Cardiac fibroblast (primary cell): ENCODE measurements around the gene CCDC169.
"Not testable (repeated sequence)": the region's sequence is repeated elsewhere in the genome, so short reads cannot be mapped to it uniquely, and the experiment has no call there.

Source experiments
- DNase-seq, 2 donors: peaks; one replicate each; pipeline versions ENCODE4 v3.0.0 to v3.0.0-alpha.2; 2010; ENCODE audit warnings: low read depth in 2 of 2
- H3K4me3 ChIP-seq, 2 donors: replicated peaks in 1 of 2; 1 replicate in 1 of 2; 2 replicates in 1 of 2; pipeline ENCODE4 v1.5.1; 2011; ENCODE audit warnings: low read depth in 2 of 2, low read length in 2 of 2, mild to moderate bottlenecking in 2 of 2, moderate library complexity in 1 of 2
- TF ChIP-seq, protein P1 (sequence below): IDR thresholded peaks from one replicate; pipeline ENCODE4 v1.5.1; 2011; ENCODE audit warnings: low read depth, mild to moderate bottlenecking, low read length, inconsistent platforms

CCDC169 gene

DNA sequence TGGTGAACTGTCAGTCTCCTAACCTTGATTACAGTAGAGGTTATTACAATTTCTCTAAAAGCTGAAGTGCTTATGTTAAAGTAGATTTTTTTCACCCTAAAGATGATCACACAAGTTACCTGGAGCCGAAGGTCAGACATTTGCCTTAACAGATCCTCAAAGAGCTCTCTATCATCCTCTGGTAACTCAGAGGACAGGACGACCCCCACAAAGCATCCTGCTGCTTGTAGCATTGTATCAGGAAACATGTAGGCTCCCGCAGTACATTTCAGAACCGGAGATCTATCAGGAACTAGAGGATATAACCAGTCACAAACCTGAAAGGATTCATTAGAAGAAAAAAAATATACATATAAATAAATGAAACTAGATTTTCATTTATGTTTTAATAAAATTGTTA is 33.7 kb upstream of the CCDC169 start:
- DNase-seq: no peak
- TF ChIP-seq, protein P1, sequence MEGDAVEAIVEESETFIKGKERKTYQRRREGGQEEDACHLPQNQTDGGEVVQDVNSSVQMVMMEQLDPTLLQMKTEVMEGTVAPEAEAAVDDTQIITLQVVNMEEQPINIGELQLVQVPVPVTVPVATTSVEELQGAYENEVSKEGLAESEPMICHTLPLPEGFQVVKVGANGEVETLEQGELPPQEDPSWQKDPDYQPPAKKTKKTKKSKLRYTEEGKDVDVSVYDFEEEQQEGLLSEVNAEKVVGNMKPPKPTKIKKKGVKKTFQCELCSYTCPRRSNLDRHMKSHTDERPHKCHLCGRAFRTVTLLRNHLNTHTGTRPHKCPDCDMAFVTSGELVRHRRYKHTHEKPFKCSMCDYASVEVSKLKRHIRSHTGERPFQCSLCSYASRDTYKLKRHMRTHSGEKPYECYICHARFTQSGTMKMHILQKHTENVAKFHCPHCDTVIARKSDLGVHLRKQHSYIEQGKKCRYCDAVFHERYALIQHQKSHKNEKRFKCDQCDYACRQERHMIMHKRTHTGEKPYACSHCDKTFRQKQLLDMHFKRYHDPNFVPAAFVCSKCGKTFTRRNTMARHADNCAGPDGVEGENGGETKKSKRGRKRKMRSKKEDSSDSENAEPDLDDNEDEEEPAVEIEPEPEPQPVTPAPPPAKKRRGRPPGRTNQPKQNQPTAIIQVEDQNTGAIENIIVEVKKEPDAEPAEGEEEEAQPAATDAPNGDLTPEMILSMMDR: no peak

GRCh38 chr13:36329361-36329760 is 31.7 kb upstream of the CCDC169 start:
- no peak overlapping the region for H3K4me3 ChIP-seq
- DNase-seq: peak; percentile 47 to 71
- TF ChIP-seq, protein P1: no peak

More for the DNA sequence above, 33.7 kb upstream of the CCDC169 start:
- H3K4me3 ChIP-seq: no peak overlapping the region

GRCh38 chr13:36328821-36329220 is 31.2 kb upstream of the CCDC169 start:
- DNase-seq: no peak
- TF ChIP-seq, protein P1: no peak
- H3K4me3 ChIP-seq: no peak overlapping the region

GRCh38 chr13:36325912-36326311 is 28.3 kb upstream of the CCDC169 start:
- DNase-seq: no peak
- TF ChIP-seq, protein P1: no peak
- no peak overlapping the region for H3K4me3 ChIP-seq

DNA sequence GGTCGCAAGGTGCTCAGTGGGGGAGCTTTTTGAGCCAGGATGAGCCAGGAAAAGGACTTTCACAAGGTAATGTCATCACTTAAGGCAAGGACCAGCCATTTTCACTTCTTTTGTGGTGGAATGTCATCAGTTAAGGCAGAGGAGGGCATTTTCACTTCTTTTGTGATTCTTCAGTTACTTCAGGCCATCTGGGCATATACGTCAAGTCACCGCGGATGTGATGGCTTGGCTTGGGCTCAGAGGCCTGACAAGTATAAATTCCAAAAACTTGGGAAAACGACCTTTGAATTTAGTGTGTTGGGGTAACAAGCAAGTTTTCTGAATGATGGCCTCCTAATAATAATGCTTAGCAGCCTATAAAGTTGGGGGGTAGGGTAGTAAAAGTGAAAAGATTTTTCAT is 27.3 kb upstream of the CCDC169 start:
- not testable (repeated sequence) for DNase-seq

GRCh38 chr13:36323951-36324566 is 26.4 kb upstream of the CCDC169 start:
- peak in 1 of 2 donors; percentile 18 for DNase-seq
- TF ChIP-seq, protein P1: no peak
- H3K4me3 ChIP-seq: no peak overlapping the region

More for the DNA sequence above, 27.3 kb upstream of the CCDC169 start:
- H3K4me3 ChIP-seq: not testable (repeated sequence)

DNA sequence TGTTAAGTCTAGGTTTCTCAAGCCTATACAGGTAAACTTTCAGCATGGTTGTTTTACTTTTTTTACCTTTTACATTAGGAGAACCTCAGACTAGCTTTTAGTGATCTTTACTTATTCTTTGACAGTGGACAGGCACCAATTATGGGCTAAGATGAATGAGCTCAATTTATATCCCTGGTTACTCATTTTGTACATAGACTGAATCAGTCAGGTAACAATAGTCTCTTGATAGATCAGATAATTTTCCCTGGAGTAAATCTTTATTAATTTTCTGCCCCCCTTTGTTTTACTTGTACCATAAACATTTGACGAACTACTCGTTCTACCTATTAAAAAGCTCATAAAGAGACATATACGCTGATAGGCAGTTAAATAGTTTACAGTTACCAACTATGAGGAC is 25.8 kb upstream of the CCDC169 start:
- DNase-seq: no peak
- H3K4me3 ChIP-seq: no peak overlapping the region
- TF ChIP-seq, protein P1: no peak

- H3K4me3 ChIP-seq, DNase-seq: not testable (repeated sequence)
These were observed 22.2 kb upstream of the CCDC169 start for GRCh38 chr13:36319793-36320192.
